Neural cell (in vitro differentiated cells): ENCODE results near the gene MGAT5. TPM values are rescaled to one million over a fixed set of nuclear protein-coding genes. Genes with fewer than 3 reads are reported as not detected.

Experiments used
- H2AFZ ChIP-seq: fragments of 200-600, 300-800 bp; sonication (generic), shearing (Covaris generic); 2 replicates; pipeline ENCODE4 v1.6.0; 2014; ENCODE audit warnings: low read depth, mild to moderate bottlenecking, antibody characterized with exemption, low read length, moderate library complexity
- H3F3A ChIP-seq: fragments of 200-600 bp; shearing (Covaris generic); 2 replicates; pipeline ENCODE4 v1.6.1; 2016; ENCODE audit warnings: mild to moderate bottlenecking, moderate library complexity, mixed read lengths, antibody characterized with exemption, low read length; ENCODE audit not compliant: insufficient read depth, poor library complexity, severe bottlenecking
- H3K27ac ChIP-seq: fragments of 200-600, 300-800 bp; sonication (generic), shearing (Covaris generic); 2 replicates; pipeline ENCODE4 v1.5.1; 2014; ENCODE audit warnings: mild to moderate bottlenecking, low read length, moderate library complexity
- H3K27me3 ChIP-seq: fragments of 300-800, 200-600 bp; sonication (generic), shearing (Covaris generic); 2 replicates; pipeline ENCODE4 v1.6.0; 2014; ENCODE audit warnings: mild to moderate bottlenecking, low read depth, low read length, moderate library complexity; ENCODE audit not compliant: insufficient read depth
- H3K36me3 ChIP-seq: fragments of 300-800, 200-600 bp; sonication (generic), shearing (Covaris generic); 2 replicates; pipeline ENCODE4 v1.5.1; 2014; ENCODE audit warnings: mild to moderate bottlenecking, antibody characterized with exemption, low read length, moderate library complexity; ENCODE audit not compliant: insufficient read depth
- H3K4me2 ChIP-seq: fragments of 300-800, 200-600 bp; sonication (generic), shearing (Covaris generic); 2 replicates; pipeline ENCODE4 v1.6.0; 2014; ENCODE audit warnings: mild to moderate bottlenecking, low read length
- H3K4me3 ChIP-seq: fragments of 300-800, 200-600 bp; sonication (generic), shearing (Covaris generic); 2 replicates; pipeline ENCODE4 v1.5.1; 2014; ENCODE audit warnings: mild to moderate bottlenecking, low read length, moderate library complexity
- H3K79me2 ChIP-seq: fragments of 200-600 bp; shearing (Covaris generic); replicated peaks from 2 replicates; pipeline ENCODE4 v1.6.0; 2014; ENCODE audit warnings: mild to moderate bottlenecking, low read length, moderate library complexity; ENCODE audit not compliant: insufficient read depth
- H3K9ac ChIP-seq: fragments of 300-800, 200-600 bp; sonication (generic), shearing (Covaris generic); 2 replicates; pipeline ENCODE4 v1.6.1; 2016; ENCODE audit warnings: mild to moderate bottlenecking, low read length, mixed read lengths
- H3K9me2 ChIP-seq: fragments of 200-600 bp; shearing (Covaris generic); 2 replicates; pipeline ENCODE4 v1.6.1; 2016; ENCODE audit warnings: mild to moderate bottlenecking, low read length, mixed read lengths; ENCODE audit not compliant: insufficient read depth
- H3K9me3 ChIP-seq: fragments of 200-600, 300-800 bp; sonication (generic), shearing (Covaris generic); 2 replicates; pipeline ENCODE4 v1.6.1; 2016; ENCODE audit warnings: mild to moderate bottlenecking, mixed run types, low read length, moderate library complexity, mixed read lengths
- H4K20me1 ChIP-seq: fragments of 200-600 bp; shearing (Covaris generic); 2 replicates; pipeline ENCODE4 v1.6.1; 2016; ENCODE audit warnings: mild to moderate bottlenecking, mixed run types; ENCODE audit not compliant: insufficient read depth
- EP300 ChIP-seq: fragments of 450-650 bp; conservative IDR thresholded peaks from 2 replicates; pipeline ENCODE4 v1.6.1; 2014; ENCODE audit warnings: antibody characterized with exemption, mild to moderate bottlenecking, moderate library complexity; ENCODE audit not compliant: poor library complexity, severe bottlenecking
- EZH2 ChIP-seq: fragments of 200-600, 300-800 bp; shearing (Covaris generic), sonication (generic); IDR thresholded peaks from 2 replicates; pipeline ENCODE4 v1.6.1; 2014; ENCODE audit warnings: antibody characterized with exemption, low read length, borderline replicate concordance, mild to moderate bottlenecking; ENCODE audit not compliant: insufficient read depth, poor library complexity, severe bottlenecking
- MXI1 ChIP-seq: fragments of 450-650 bp; conservative IDR thresholded peaks from 2 replicates; pipeline ENCODE4 v1.6.1; 2014; ENCODE audit warnings: antibody characterized with exemption, mild to moderate bottlenecking; ENCODE audit not compliant: poor library complexity, severe bottlenecking
- POLR2AphosphoS5 ChIP-seq: IDR thresholded peaks from 2 replicates; pipeline ENCODE4 v1.6.1; 2012
- RAD21 ChIP-seq: fragments of 450-650 bp; conservative IDR thresholded peaks from 2 replicates; pipeline ENCODE4 v1.6.1; 2014; ENCODE audit warnings: antibody characterized with exemption, mild to moderate bottlenecking, moderate library complexity
- SMC3 ChIP-seq: fragments of 450-650 bp; conservative IDR thresholded peaks from 2 replicates; pipeline ENCODE4 v1.6.1; 2014; ENCODE audit warnings: antibody characterized with exemption, mild to moderate bottlenecking, moderate library complexity; ENCODE audit not compliant: poor library complexity
- TAF1 ChIP-seq: IDR thresholded peaks from 2 replicates; pipeline ENCODE4 v1.6.1; 2012; ENCODE audit warnings: low read depth
- polyA plus RNA-seq: library from polyadenylated mRNA; depleted of rRNA; stranded (reverse); fragments of >200 nt; gene quantifications from 2 replicates; pipeline ENCODE4 v1.2.3, GENCODE V29; 2014
- TF ChIP-seq, protein P1 (sequence below): IDR thresholded peaks from 2 replicates; pipeline ENCODE4 v1.6.1; 2012; ENCODE audit warnings: borderline replicate concordance
- TF ChIP-seq, protein P2 (sequence below): fragments of 450-650 bp; IDR thresholded peaks from 2 replicates; pipeline ENCODE4 v1.5.1; 2014; ENCODE audit warnings: antibody characterized with exemption, mild to moderate bottlenecking, moderate library complexity; ENCODE audit not compliant: poor library complexity, severe bottlenecking

MGAT5 gene
- polyA plus RNA-seq, 1 donor from 2014 or later = 40.9 TPM

DNA sequence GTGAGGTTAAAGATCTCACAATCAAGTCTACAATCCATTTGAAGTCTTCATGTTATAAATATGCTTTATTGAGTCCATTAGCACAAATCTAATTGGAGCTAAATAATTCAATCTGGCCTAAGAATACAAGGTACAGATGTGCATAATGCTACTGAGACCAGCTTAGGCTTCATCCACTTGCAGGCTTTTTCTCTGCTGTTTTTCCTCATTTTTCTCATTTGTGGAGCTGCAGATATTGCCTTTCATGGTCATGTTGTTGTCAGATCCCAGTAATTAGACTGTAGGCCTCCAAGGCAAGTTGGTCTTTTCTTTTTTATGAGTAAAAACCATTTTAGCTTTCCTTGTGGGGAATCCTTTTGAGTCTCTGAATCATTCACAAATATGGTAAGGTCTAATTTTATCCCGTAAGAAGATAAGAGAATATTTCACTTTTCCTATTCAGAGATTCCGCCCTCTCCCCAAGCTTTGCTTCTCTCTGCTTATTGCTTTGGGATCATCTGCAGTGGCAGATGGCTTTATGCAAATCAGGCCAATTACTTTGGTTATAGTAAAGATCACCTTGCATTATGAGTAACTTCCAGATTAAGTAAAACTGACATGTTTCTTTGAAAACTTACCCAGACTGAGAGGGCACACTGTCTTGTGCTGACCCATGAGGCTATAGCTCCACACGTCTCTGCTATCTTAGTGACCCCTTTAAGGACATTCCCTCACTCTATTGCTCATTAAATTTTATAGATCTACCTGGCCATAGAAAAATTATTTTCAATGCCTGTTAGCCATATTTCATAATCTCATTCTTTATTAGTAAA lies 80.9 kb downstream of the MGAT5 start:
- no peaks in the 10 kb centered on the region for H3K9me2 ChIP-seq
- TF ChIP-seq SMC3 = no peak
- no peak for TF ChIP-seq MXI1
- no peak for TF ChIP-seq POLR2AphosphoS5
- TF ChIP-seq, protein P1, sequence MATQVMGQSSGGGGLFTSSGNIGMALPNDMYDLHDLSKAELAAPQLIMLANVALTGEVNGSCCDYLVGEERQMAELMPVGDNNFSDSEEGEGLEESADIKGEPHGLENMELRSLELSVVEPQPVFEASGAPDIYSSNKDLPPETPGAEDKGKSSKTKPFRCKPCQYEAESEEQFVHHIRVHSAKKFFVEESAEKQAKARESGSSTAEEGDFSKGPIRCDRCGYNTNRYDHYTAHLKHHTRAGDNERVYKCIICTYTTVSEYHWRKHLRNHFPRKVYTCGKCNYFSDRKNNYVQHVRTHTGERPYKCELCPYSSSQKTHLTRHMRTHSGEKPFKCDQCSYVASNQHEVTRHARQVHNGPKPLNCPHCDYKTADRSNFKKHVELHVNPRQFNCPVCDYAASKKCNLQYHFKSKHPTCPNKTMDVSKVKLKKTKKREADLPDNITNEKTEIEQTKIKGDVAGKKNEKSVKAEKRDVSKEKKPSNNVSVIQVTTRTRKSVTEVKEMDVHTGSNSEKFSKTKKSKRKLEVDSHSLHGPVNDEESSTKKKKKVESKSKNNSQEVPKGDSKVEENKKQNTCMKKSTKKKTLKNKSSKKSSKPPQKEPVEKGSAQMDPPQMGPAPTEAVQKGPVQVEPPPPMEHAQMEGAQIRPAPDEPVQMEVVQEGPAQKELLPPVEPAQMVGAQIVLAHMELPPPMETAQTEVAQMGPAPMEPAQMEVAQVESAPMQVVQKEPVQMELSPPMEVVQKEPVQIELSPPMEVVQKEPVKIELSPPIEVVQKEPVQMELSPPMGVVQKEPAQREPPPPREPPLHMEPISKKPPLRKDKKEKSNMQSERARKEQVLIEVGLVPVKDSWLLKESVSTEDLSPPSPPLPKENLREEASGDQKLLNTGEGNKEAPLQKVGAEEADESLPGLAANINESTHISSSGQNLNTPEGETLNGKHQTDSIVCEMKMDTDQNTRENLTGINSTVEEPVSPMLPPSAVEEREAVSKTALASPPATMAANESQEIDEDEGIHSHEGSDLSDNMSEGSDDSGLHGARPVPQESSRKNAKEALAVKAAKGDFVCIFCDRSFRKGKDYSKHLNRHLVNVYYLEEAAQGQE = no peak
- no peak for TF ChIP-seq RAD21
- TF ChIP-seq, protein P2, sequence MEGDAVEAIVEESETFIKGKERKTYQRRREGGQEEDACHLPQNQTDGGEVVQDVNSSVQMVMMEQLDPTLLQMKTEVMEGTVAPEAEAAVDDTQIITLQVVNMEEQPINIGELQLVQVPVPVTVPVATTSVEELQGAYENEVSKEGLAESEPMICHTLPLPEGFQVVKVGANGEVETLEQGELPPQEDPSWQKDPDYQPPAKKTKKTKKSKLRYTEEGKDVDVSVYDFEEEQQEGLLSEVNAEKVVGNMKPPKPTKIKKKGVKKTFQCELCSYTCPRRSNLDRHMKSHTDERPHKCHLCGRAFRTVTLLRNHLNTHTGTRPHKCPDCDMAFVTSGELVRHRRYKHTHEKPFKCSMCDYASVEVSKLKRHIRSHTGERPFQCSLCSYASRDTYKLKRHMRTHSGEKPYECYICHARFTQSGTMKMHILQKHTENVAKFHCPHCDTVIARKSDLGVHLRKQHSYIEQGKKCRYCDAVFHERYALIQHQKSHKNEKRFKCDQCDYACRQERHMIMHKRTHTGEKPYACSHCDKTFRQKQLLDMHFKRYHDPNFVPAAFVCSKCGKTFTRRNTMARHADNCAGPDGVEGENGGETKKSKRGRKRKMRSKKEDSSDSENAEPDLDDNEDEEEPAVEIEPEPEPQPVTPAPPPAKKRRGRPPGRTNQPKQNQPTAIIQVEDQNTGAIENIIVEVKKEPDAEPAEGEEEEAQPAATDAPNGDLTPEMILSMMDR = no peak
- TF ChIP-seq EP300 = no peak
- TF ChIP-seq EZH2 = no peak
- TF ChIP-seq TAF1 = no peak
- no peak overlapping the region for H2AFZ ChIP-seq
- H3K4me3 ChIP-seq = no peak overlapping the region
- no peak overlapping the region for H3K9ac ChIP-seq
- no peaks in the 10 kb centered on the region for H4K20me1 ChIP-seq
- no peaks in the 10 kb centered on the region for H3K27me3 ChIP-seq
- no peaks in the 10 kb centered on the region for H3K79me2 ChIP-seq
- H3F3A ChIP-seq = no peaks in the 10 kb centered on the region
- no peaks in the 10 kb centered on the region for H3K9me3 ChIP-seq
- no peaks in the 10 kb centered on the region for H3K36me3 ChIP-seq
- no peak overlapping the region for H3K4me2 ChIP-seq
- H3K27ac ChIP-seq = no peak overlapping the region

DNA sequence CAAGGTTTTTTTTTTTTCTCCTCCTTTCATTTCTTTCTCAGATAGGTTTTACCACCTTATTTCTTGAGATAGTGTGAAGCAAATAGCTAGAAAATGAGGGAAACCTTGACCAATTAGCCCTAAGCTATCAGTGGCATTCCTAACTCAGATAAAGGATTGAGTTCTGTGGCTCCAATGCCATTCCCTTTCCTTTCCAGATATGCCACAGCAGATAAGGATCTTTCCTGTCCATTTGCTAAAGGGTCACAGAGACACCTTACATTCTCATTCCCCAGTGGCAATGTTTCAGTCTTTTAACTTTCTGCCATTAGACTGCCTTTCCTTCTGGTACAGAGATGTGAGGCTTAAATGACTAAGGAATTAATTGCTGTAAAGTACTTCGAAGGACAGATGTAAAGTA lies 81.7 kb downstream of the MGAT5 start:
- no peaks in the 10 kb centered on the region for H3K27me3 ChIP-seq
- H4K20me1 ChIP-seq = no peaks in the 10 kb centered on the region
- no peaks in the 10 kb centered on the region for H3K79me2 ChIP-seq
- TF ChIP-seq, protein P1 = no peak
- TF ChIP-seq MXI1 (no peak), RAD21 (no peak), POLR2AphosphoS5 (no peak), SMC3 (no peak), TAF1 (no peak), EP300 (no peak)
- TF ChIP-seq, protein P2 = no peak
- no peak overlapping the region for H3K9ac ChIP-seq
- H2AFZ ChIP-seq = no peak overlapping the region
- no peak overlapping the region for H3K4me2 ChIP-seq
- H3K9me2 ChIP-seq = no peaks in the 10 kb centered on the region
- no peak overlapping the region for H3K27ac ChIP-seq
- no peak overlapping the region for H3K4me3 ChIP-seq
- H3K9me3 ChIP-seq = no peaks in the 10 kb centered on the region
- H3K36me3 ChIP-seq = no peaks in the 10 kb centered on the region
- no peaks in the 10 kb centered on the region for H3F3A ChIP-seq
